ENCODE results near the gene CACNB3. TPM values are rescaled to one million over a fixed set of nuclear protein-coding genes. Genes with fewer than 3 reads are reported as not detected.

CACNB3 gene
- total and polyA plus RNA-seq, 12 donors = 2.2 to 13.5 (median 4.6) TPM

DNA sequence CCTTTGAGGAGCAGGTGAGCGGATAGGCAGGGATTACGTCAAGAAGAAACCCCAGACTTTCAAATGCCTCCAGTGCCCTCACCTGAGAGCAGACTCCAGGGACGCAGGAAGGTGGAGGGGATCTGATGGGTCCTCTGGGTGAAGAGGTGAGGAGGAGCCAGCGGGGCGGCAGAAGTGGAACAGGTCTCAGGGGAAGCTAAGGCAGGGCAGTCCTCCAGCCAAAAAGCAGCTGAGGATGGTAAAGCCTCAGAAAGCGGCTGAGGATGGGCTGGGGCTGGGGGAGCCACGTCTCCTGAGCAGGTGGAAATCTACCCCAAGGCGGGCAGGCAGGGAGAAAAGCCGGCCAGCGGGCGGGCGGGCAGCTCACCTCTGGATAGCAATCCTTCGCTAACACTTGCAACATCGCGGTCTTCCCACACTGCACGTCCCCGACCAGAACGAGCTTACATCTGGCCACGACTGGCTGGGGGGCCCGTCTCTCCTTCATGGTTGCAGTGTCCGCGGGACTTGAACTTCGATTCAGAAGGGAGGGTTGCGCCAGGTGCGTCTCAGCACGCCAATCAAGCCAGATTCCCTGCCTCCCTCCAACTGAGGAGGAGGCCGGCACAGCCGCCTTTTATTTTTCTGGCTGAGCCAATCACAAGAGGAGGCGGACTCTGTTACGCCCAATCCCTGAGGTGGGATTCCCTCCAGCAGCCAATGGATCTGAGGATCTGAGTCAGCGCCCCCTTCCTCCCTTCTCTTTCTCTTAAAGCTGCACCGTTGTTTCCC, 47.2 kb downstream of the CACNB3 start, which contains the start of gene RND1:
Gene RND1, minus strand, starts transcription at position 590 of the 771 bp plus-strand sequence. Its CDS starts 103 bp downstream, at position 487.
- peak within 1 kb of the TSS; percentile 49 to 92 (median 60) for H3K4me3 ChIP-seq
- peaks cover 0 to 15% (median 6%) of the 10 kb centered on the region in 9 donors for H3K4me1 ChIP-seq
- DNase-seq = peak; percentile 80 to 93
- 3% methylated on average over 32 of the region's 32 CpGs for WGBS, 2 donors
- peaks cover 0 to 7% (median 0%) of the 10 kb centered on the region in 9 donors for H3K36me3 ChIP-seq
- intact Hi-C loops (cut with DNase I) = loop anchor here in 2 of 10 donors (2.0 to 10.0 kb wide), 2 partner anchors 17 to 69 kb away; no protein-coding TSS in a partner anchor
- H3K9me3 ChIP-seq = no peaks in the 10 kb centered on the region
- TF ChIP-seq, protein P1, sequence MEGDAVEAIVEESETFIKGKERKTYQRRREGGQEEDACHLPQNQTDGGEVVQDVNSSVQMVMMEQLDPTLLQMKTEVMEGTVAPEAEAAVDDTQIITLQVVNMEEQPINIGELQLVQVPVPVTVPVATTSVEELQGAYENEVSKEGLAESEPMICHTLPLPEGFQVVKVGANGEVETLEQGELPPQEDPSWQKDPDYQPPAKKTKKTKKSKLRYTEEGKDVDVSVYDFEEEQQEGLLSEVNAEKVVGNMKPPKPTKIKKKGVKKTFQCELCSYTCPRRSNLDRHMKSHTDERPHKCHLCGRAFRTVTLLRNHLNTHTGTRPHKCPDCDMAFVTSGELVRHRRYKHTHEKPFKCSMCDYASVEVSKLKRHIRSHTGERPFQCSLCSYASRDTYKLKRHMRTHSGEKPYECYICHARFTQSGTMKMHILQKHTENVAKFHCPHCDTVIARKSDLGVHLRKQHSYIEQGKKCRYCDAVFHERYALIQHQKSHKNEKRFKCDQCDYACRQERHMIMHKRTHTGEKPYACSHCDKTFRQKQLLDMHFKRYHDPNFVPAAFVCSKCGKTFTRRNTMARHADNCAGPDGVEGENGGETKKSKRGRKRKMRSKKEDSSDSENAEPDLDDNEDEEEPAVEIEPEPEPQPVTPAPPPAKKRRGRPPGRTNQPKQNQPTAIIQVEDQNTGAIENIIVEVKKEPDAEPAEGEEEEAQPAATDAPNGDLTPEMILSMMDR (IDR thresholded peaks at IDR 0.05) = peak in 3 of 9 donors; percentile 24 to 36 (median 32)
- peaks cover 0 to 33% (median 0%) of the 10 kb centered on the region in 7 donors for H3K27me3 ChIP-seq
- peak; percentile 94 to 100 (median 99) for ATAC-seq
- peak within 1 kb of the TSS in 4 of 10 donors; percentile 31 to 58 (median 48) for H3K27ac ChIP-seq

DNA sequence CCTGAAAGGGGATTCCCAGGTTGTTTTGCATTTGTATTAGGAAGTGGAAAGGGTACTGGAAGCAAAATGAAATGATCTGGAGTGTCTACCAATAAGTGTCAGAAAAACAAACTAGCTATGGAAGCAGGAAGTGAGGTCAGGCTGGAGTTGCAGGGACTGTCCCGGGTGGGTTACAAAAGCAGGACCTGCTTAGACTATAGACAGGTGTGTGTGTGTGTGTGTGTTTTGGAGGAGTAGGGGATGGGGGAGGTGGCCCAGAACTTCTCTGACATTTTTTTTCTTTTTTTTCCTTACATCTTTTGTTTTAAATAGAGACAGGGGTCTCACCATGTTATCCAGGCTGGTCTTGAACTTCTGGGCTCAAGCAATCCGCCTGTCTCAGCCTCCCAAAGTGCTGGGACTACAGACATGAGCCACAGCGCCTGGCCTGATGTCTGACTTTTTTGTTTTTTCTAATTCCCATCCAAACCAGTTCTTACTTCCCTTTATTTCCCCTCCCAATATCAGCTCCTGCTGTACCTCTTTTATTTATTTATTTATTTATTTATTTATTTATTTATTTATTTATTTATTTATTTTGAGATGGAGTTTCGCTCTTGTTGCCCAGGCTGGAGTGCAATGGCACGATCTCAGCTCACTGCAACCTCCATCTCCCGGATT, 47.9 kb downstream of the CACNB3 start:
- Histone ChIP-seq H3K27ac (peak overlapping the region in 2 of 10 donors; percentile 46 to 58), H3K4me3 (peak overlapping the region; percentile 49 to 92 (median 60)), H3K36me3 (peaks cover 0 to 6% (median 0%) of the 10 kb centered on the region in 9 donors), H3K4me1 (peaks cover 0 to 15% (median 6%) of the 10 kb centered on the region in 9 donors), H3K27me3 (peaks cover 0 to 33% (median 0%) of the 10 kb centered on the region in 7 donors), H3K9me3 (no peaks in the 10 kb centered on the region)
- ATAC-seq = peak in 6 of 8 donors; percentile 11 to 40 (median 20)
- intact Hi-C loops (cut with DNase I) = loop anchor here in 1 of 10 donors (10.0 kb wide), 1 partner anchor 69 kb away; no protein-coding TSS in a partner anchor
- TF ChIP-seq, protein P1 (IDR thresholded peaks at IDR 0.05) = no peak
- WGBS, 2 donors = 77 to 79% methylated on average over 6 of the region's 6 CpGs
- DNase-seq = no peak

DNA sequence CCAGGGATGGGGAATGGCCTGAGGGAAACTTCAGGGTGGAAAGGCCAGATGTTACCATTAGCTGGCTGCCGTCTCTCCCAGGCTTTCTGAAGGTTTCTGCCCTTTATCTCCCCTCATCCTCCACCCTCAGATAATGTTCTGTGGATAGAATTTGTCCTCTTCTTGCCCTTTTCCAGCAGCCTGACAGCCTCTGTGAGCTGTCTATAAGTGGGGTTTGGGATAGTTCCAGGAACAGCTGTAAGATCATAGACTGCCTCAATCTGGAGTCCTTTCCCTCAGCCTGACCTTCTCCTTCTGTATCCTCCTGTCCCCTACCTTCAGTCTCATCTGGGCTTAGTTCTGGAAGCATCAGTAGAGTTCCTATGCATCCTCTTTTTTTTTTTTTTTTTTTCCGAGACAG, 50.2 kb downstream of the CACNB3 start:
- ATAC-seq = no peak
- intact Hi-C loops (cut with DNase I) = loop anchor here in 1 of 10 donors (10.0 kb wide), 1 partner anchor 66 kb away; no protein-coding TSS in a partner anchor
- Histone ChIP-seq H3K4me3 (no peak overlapping the region), H3K27me3 (peaks cover 0 to 18% (median 0%) of the 10 kb centered on the region in 7 donors), H3K4me1 (peaks cover 0 to 15% (median 6%) of the 10 kb centered on the region in 9 donors), H3K9me3 (no peaks in the 10 kb centered on the region), H3K36me3 (no peaks in the 10 kb centered on the region), H3K27ac (no peak overlapping the region)
- 64 to 73% methylated on average over 2 of the region's 2 CpGs for WGBS, 2 donors
- TF ChIP-seq, protein P1 (IDR thresholded peaks at IDR 0.05) = no peak
- DNase-seq = no peak

DNA sequence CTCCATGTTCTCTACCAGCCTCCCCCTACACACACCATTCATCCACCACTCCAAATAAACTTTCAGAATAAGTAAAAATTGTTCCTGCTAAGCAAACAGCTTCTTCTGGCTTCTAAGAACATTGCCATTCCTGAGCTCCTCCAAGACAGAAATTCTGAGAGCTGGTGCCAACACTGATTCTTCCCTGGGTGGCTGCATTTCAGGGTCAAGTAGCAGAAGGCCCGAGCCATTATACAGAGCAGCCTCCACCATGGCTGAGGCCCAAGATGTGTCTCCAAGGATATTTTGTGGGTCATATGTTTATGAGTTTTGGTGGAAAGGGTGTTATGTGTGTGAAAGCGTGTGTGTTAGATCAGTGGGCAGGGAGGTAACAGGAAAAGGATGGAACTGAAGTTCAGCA, 50.9 kb downstream of the CACNB3 start:
- no peak overlapping the region for H3K27ac ChIP-seq
- H3K9me3 ChIP-seq = no peaks in the 10 kb centered on the region
- TF ChIP-seq, protein P1 (IDR thresholded peaks at IDR 0.05) = no peak
- no peak overlapping the region for H3K4me3 ChIP-seq
- H3K4me1 ChIP-seq = peaks cover 0 to 15% (median 6%) of the 10 kb centered on the region in 9 donors
- intact Hi-C loops (cut with DNase I) = loop anchor here in 1 of 10 donors (10.0 kb wide), 1 partner anchor 66 kb away; no protein-coding TSS in a partner anchor
- ATAC-seq = no peak
- no peak for DNase-seq
- H3K27me3 ChIP-seq = peaks cover 0 to 12% (median 0%) of the 10 kb centered on the region in 7 donors
- H3K36me3 ChIP-seq = no peaks in the 10 kb centered on the region
- WGBS, 2 donors = 81 to 86% methylated on average over 2 of the region's 2 CpGs

Measured in heart right ventricle (tissue), 16 donors.